Measurements from ENCODE around the gene RBPJ.
"Not testable (repeated sequence)": the region's sequence is repeated elsewhere in the genome, so short reads cannot be mapped to it uniquely, and the experiment has no call there.

RBPJ gene

DNA sequence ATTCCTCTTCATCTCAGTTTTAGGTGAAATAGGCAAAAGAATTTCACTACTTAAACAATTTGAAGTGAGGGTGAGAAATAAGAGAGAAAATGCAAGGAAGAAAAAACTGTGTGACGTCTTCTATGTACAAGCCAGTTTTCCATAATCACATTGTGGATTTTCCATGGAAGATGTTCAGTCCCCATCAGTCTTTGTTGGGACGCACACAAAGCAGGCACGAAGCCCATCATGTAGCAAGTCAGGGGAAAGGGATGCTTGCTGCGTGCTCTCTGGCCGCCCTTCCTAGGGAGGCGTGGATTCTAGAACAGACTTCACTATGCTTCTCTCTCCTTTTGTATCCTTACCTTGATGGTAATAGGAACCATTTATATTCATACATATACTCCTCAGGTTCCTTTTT is 54.7 kb downstream of the RBPJ start:
- DNase-seq (ENCODE audit: low spot score), result no peak

GRCh38 chr4:26377328-26378311 is 56.8 kb downstream of the RBPJ start:
- DNase-seq (ENCODE audit: low spot score), result no peak

DNA sequence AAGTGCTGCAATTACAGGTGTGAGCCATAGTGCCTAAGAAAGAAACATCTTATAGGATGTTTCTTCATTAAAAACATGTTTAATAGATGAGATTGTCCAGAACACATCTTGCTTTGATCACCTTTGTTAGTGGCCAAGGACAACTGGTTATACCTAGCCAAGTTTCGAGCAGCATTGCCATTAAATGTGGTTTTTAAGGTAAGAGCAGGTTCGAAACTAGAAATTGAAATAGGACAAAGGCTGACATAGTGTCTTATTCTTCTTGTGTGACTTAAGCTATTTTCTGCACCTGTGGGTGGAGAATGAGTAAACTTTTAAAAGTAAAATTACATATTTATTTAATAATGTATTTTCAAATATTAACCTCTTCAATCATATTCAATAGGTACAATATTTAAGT is 59.0 kb downstream of the RBPJ start:
- no peak for DNase-seq (ENCODE audit: low spot score)

DNA sequence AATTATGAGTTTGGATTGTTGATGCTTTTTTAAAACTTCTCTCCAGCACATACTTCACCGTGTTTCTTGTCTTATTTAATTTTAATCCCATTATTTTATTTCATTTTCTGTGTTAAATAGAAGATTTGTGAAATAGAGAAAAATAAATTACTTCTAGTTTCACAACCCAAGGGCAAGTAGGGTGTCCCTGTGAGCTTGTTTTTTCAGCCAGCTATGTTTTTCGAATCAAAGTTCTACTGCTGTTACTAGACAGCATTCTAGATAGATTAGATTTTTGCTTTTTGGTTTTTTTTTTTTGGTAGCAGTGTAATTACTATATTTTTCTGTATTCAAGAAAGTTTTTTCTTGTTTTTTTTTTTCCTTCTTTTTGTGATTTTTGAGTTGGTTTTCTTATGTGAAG is 59.9 kb downstream of the RBPJ start:
- DNase-seq (ENCODE audit: low spot score), result no peak

GRCh38 chr4:26384380-26385057 is 63.7 kb downstream of the RBPJ start:
- no peak for DNase-seq (ENCODE audit: low spot score)

DNA sequence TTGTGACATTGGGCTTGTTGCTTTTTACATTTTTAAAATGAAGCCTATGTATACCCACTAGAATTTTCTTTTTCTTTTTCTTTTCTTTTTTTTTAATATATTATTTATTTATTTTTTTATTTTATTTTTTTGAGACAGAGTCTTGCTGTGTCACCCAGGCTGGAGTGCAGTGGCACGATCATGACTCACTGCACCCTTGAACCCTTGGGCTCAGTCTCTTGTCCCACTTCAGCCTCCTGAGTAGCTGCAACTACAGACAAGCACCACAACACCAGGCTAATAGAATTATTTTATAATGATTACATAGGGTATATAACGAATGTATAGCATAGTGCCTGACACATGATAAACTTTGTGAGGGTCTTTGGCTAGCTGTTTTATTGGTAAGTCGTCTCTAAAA is 64.9 kb downstream of the RBPJ start:
- DNase-seq (ENCODE audit: low spot score), result no peak

DNA sequence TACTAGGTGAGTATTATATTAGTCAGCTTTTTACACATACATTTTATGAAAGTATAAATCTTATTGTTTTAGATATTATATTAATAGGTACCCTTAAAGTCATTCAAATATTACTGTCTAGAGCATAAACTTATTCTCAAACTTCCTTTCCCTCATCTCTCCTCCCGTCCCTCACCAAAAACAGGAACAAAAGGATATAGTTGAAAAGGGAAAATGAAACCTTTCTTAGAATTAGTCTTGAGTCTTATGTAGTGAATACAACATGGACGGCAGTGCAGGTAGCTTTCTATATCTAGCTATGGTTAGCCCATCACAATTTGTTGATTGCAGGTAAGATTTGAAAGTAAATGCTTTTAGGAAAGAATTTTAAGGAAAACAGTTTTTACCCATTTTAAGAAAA is 65.6 kb downstream of the RBPJ start:
- no peak for DNase-seq (ENCODE audit: low spot score)

DNA sequence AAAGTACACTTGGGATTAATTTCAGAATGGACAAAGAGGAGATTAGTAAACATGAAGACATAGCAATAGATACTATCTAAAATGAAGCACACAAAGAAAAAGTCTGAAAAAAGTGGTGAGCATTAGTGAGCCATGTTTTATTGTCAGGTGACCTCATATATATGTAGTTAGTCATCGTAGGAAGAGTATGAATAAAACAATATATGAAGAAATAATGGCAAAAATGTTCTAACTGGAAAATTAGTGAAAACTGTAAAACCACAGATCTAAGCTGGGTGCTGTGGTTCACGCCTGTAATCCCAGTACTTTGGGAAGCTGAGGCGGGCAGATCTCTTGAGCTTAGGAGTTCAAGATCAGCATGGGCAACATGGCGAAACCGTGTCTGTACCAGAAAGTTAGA is 67.9 kb downstream of the RBPJ start:
- DNase-seq (ENCODE audit: low spot score), result no peak

DNA sequence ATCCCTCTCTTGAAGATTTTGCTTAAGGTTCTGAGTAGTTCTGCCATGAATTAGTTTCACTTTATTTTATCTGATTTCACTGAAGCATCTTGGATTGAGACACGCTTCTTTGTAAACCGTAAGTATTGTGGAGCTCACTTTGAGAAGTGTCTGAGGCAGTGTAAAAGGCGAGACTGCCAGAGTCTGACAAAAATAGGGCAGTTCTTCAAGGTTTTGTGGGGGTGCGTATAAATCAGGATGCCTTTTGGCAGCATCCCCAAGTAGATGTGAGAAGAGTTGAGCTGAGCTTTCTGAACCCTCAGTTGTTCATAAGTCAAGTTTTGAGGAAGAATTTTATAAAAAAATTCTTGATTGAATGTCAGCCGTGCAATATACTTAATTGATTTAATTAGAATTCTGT is 76.3 kb downstream of the RBPJ start:
- no peak for DNase-seq (ENCODE audit: low spot score)

- no peak for DNase-seq (ENCODE audit: low spot score)
Observed at GRCh38 chr4:26400132-26400531, 79.3 kb downstream of the RBPJ start.

DNA sequence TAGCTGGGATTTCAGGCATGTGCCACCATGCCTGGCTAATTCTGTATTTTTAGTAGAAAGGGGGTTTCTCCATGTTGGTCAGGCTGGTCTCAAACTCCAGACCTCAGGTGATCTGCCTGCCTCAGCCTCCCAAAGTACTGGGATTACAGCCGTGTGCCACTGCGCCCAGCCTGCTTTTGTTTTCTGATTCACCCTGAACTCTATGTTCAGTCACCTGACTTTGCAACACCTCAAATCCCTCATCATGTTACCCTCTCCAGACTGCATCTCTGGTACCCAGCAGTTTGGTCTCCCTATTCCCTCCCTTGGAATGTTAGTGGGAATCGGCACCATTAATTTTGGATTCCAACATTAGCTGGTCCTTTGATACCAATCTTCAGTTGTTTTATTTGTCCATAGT is 81.2 kb downstream of the RBPJ start:
- DNase-seq (ENCODE audit: low spot score), result not testable (repeated sequence)

DNA sequence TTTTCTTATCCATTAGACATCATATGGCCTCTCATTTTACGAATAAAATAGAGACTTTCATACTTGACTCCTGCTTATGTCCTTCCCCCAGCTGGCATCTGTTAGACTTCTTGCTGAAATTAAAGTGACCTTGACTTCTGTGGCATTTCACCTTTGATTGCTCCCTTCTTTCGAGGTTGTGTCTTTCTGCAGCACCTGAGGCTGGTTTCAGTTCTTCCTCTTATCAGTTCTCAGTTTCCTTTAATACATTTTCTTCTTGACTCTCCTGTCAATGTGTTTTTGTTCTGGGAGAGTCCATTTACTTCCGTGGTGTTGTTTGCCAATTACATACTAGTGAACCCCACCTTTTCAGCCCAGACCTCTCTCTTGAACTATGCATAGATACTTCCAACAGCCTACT is 81.6 kb downstream of the RBPJ start:
- no peak for DNase-seq (ENCODE audit: low spot score)

- no peak for DNase-seq (ENCODE audit: low spot score)
Observed at GRCh38 chr4:26404743-26405206, 84.0 kb downstream of the RBPJ start.

GRCh38 chr4:26406346-26406975 is 85.6 kb downstream of the RBPJ start:
- DNase-seq (ENCODE audit: low spot score), result no peak

GRCh38 chr4:26407476-26407875 is 86.7 kb downstream of the RBPJ start:
- no peak for DNase-seq (ENCODE audit: low spot score)

GRCh38 chr4:26410385-26411293 is 89.8 kb downstream of the RBPJ start:
- peak; percentile 49 for DNase-seq (ENCODE audit: low spot score)

GRCh38 chr4:26412381-26413372 is 91.9 kb downstream of the RBPJ start:
- no peak for DNase-seq (ENCODE audit: low spot score)

GRCh38 chr4:26413582-26413981 is 92.8 kb downstream of the RBPJ start:
- DNase-seq (ENCODE audit: low spot score), result no peak

DNA sequence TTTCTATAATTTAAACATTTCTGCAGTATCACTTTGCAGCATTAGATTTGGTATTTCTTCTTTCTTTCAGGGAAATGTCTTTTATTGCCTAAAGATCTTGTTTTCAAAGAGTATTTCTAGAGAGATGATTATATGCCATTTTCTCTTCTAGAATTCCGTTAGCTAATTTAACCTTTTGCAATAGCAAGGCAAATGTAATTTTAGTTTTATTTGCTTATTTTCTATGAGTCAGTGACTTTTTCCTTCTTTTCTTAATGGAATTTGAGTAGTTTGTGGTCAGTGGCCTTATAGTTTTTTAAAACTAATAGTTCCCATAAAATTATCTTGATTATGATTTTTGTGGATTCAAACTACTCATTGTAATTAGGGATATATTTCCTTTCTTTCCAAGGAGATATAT is 97.3 kb downstream of the RBPJ start:
- no peak for DNase-seq (ENCODE audit: low spot score)

DNA sequence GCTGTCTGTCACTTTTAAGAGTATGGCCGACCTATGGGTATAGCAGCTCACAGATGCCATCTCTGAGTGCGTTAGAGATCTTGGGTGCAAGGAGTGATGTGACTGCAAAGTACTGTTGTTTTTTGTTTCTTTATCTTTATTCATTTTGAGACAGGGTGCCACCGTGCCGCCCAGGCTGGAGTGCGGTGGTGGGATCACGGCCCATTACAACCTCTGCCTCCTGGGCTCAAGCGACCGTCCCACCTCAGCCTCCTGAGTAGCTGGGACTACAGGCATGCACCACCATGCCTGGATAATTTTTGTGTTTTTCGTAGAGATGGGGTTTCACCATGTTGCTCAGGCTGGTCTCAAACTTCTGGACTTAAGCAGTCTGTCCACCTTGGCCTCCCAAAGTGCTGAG is 98.0 kb downstream of the RBPJ start:
- DNase-seq (ENCODE audit: low spot score), result no peak

Measured in AG08395 (cell line).